Measurements from ENCODE around the gene TCF7L1.

DNA sequence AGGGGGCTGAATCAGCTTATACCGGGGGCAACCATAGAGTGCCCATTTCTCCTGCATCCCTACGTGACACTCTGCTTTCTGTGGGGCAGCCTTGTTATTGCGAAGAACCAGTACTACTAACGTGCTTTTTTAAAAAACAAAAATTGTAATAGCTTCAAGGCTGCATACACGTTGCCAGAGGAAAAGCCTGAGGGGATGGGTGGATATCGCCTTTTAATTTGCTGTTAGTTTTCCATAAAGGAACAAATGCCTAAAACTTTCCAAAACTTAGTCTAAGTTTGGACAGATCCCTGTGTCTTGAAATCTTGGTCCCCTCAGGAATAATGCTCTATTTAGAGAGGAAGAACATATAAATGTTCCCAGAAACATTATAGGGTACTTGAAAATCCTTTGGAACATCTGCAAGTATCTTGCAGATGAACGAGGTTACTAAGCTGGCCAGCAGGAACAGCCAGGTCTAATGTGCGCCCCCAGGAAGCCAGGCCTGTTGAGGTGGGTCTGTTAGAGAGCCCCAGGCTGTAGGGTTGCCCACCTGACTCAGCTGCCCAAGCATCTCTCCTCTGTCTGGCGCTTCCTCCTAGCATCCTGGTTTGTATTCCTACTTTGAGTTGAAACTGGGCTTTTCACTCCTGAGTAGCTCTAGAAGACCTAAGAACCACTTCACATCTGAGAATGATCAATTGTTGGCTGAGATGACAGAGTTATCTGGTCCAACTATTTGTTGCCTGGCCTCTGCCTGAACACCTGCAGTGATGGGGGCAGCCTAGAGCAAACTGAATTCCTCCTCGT lies 97.7 kb downstream of the TCF7L1 start:
- TF ChIP-seq CTCF (IDR thresholded peaks at IDR 0.05; ENCODE audit: insufficient read depth, low read depth, low read length): no peak
- no peak for TF ChIP-seq EZH2 (IDR thresholded peaks at IDR 0.05; ENCODE audit: insufficient read depth, low read length)

Data from astrocyte (in vitro differentiated cells and primary cell).